ENCODE results near the gene HPCAL4. TPM values are rescaled to one million over a fixed set of nuclear protein-coding genes. Genes with fewer than 3 reads are reported as not detected.

Gene HPCAL4
- under 0.01 TPM in 1 of 2 replicates, not detected in the other for total RNA-seq

GRCh38 chr1:39691383-39692151, at the start of gene HPCAL4:
Gene HPCAL4 (minus strand): TSS chr1:39691433. CDS start chr1:39684603, 6,830 bp downstream.

GRCh38 chr1:39738622-39739366, 47.6 kb upstream of the HPCAL4 start, which contains the start of gene PPIE:
Gene PPIE (plus strand): TSS chr1:39738882. CDS start chr1:39738901, 19 bp downstream.

GRCh38 chr1:39671793-39672550, 19.3 kb downstream of the HPCAL4 start, which contains the start of gene NT5C1A:
Gene NT5C1A (minus strand): TSS chr1:39672107. CDS start chr1:39672038, 69 bp downstream.

DNA sequence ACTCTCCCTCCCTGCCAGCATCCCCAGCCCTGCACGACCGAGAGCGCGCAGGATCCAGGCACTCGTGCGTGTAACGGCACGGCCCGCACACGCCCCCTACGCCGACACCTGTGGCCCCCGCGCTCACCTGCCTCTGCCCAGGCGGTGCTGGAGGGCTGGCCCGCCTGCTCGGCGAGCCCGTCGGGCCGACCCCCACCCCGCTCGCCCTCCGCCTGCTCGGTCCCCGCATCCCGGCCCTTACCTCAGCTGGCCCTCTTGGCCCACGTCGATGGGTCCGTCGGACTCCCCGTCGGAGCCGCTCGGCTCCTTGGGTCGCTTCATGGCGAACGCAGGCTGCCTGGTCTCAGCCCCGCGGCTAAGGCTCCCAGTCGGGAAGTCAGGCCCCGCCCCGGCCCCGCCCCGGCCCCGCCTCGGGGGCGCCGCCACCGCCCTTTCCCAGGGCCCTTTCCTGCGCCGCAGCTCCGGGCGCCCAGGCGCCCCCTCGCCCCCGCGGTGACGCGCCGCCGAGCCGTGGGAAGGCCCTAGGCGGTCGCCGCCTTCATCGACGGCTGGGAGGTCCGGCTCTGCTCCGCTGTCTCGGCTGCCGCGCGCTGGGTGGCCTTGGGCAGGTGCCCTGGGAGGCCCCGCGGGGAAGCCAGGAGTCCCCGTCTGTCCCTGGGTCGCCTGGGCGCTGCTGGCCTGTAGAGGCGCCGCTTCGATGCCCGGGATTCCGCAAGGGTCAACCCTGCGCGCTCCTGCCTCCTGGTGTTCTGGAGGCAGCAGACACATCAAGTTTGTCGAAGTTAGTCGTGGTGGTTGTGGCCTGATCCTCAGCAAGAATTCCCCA, 51.7 kb downstream of the HPCAL4 start, which contains the start of gene HEYL:
TSS of gene HEYL (minus strand) at position 339 of the 826 bp plus-strand sequence. CDS start at position 321, 18 bp downstream.

Other genes with a start within 250 kb of the HPCAL4 start
- gene BMP8A, start 199.8 kb downstream of the HPCAL4 start, total RNA-seq: not detected in 2 replicates
- gene PABPC4, start 114.6 kb downstream of the HPCAL4 start, total RNA-seq: 203 and 244 TPM in 2 replicates
- gene HEYL, start 51.8 kb downstream of the HPCAL4 start, total RNA-seq: not detected in 2 replicates
- not detected in 2 replicates for gene NT5C1A, start 19.3 kb downstream of the HPCAL4 start, total RNA-seq
- gene PPIE, start 47.4 kb upstream of the HPCAL4 start, total RNA-seq: 34.4 and 42.9 TPM in 2 replicates
- 0.09 and 2.2 TPM in 2 replicates for gene OXCT2, start 79.9 kb upstream of the HPCAL4 start, total RNA-seq
- gene BMP8B, start 97.4 kb upstream of the HPCAL4 start, total RNA-seq: under 0.01 TPM in 1 of 2 replicates, not detected in the other
- 16.1 and 25.5 TPM in 2 replicates for gene TRIT1, start 192.1 kb upstream of the HPCAL4 start, total RNA-seq
- gene MYCL, start 210.5 kb upstream of the HPCAL4 start, total RNA-seq: 0.09 and 0.32 TPM in 2 replicates